Stimulated activated CD4-positive, alpha-beta T cell treated with anti-CD3 and anti-CD28 coated beads, Interleukin-12 subunit alpha, Interleukin-12 subunit beta, amount 100 ng/mL, for 4 hours (primary cell): ENCODE measurements around the gene C1orf122.
"Not testable (repeated sequence)": the region's sequence is repeated elsewhere in the genome, so short reads cannot be mapped to it uniquely, and the experiment has no call there.

Experiments
- DNase-seq: peaks from one replicate; pipeline ENCODE4 v3.0.0-alpha.2; 2020

Gene C1orf122

DNA sequence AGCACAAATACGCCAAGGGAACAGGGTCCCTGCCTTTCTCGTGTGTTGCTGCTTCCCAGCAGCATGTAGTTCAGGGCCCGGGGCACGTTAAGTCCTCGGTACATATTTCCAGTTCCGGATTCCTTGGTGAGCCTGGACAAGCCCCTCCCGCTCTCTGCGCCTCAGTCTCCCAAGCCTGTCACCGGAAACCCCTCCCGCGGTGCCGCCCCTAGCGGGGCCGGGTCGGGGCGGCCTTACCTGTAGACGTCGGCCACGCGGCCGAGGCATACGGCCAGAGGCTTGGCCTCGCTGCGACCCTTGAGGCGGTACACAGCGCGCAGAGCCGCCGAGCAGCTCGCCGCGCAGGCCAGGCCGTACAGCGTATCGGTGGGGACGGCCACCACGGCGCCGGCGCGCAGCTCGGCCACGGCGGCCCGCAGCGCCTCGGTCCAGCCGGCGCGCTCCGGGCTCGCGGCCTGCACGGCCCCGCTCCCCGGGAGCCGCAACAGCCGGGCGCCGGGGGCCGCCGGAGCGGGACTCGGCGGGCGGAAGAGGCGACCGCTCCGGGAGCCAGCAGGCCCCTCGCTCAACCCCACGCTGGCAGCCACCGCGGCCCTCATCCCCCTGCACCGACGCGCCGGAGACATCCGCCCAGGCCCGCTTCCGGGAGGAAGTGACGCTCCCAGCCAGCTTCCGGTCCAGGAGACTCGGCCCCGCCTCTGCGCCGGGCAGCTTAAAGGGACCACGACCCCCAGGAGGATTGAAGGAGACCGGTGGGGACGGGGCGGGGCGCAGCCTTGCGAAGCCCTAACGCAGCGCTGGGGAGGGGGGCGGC lies at the start of gene C1orf122, which contains the start of gene YRDC:
Gene C1orf122 (plus strand): TSS at position 236 of the 814 bp plus-strand sequence. CDS start 615 bp downstream, outside the sequence.
Gene YRDC (minus strand): TSS at position 654 of the 814 bp plus-strand sequence. CDS start 28 bp downstream, at position 626.
- peak; percentile 91 for DNase-seq

DNA sequence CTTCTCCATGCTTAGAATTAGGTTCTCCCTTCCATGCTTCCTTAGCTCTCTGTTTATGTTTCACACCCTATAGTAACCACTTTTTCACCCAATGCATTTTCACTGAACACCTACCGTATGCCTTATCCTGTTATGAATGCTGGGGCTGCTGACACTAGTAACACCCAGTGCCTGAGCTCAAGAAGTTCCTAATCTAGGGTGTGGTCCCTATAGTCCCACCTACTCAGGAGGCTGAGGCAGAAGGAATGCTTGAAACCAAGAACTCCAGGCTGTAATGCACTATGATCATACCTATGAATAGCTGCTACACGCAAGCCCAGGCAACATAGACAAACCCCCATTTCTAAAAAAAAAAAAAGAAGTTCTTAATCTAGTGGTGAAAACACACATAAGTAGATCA lies 48.1 kb upstream of the C1orf122 start:
- DNase-seq: no peak

DNA sequence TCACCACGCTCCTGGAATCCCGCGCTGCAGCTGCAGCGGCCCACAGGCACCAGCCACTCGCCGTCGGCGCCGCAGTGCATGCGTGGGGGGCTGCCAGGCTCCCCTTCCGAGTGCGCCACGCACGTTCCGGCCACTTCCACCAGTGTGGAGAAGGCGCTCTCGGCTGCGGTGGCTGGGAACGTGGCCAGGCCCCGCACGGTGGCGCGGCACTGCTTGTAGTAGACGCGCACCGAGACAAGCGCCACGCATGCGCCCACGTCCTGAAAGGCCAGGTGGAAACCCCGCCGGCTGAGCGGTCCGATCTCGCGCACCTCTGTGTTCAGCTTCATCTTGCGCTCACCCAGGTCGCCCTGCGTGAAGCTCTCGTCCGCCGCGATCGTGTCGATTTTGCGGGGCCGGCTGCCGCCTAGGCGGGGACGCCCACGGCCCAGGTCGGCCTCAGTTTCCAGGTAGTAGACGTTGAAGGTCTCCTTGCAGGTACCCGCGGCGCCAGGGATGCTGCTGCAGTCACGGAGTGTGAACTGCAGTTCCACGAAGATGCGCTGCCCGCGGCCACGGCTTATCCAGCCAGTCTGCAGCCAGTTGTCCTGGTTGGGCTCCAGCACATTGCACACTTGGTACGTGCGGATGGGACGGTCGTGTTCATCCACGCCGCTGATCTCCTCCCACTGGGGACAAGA lies 46.0 kb upstream of the C1orf122 start:
- no peak for DNase-seq

DNA sequence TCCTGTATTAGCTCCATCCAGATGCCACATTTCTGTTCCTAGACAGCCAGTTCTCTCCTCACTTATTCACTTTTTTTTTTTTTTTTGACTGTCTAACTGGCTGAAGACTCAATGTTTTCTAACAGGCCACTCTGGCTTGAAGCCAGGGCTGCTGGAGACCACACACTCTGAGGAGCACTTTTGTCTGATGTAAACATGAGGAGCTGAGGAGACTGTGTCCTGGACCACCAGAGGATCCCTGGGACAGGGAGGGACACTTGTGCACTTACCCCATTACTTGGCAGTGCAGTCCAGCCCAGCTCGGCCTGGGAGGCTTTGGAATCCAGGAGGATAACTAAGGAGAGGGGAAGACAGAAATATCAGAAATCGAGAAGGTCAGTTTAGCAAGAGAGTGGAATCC lies 45.1 kb upstream of the C1orf122 start:
- DNase-seq: no peak

DNA sequence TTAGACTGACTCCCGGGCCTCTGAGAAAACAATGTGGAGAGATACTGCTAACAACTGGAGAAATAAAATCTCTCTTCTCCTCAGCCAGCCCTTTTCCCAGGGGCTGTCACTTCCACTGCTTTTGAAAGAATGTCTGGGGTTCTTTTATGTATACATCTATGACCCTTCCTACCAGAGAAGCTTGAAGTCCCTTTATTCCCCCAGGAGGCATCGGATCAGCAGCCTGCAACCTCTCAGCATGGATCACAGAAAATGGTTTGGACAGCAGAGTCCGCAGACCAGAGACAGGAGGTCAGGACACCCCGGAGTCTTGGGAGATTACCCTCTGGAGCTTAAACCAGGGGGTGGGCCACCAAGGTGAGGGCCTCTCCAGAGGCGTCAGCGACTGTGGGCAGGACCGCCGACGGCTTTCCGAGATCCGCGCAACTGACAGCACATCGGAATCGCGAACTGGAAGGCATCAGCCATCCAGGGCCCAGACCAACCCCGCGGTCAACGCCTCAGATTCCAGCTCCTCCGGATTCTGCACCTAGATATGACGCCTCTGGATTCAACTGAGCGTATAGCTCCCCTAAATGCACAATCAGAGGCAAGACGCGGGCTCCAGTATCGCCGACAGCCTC lies 43.7 kb upstream of the C1orf122 start:
- no peak for DNase-seq

DNA sequence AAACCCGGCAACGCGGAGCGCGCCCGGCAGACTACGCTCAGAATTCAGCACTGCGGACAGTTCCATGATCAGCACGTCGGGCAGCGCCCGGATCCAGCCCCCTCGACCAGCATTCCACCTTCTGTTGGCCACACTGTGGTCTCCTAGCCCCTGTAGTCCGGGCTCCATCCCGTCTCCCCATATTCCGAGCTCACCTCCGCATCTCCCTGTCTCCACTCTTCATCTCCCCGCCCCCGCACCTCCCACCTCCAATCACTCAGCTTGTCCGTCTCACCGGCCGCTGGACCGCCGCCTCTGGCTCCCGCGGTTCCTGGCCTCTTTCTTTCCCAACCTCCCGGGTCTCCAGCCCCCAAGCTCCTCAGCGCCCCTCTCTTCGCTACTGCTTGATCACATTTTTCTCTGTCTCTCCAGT lies 43.2 kb upstream of the C1orf122 start:
- peak; percentile 36 for DNase-seq

DNA sequence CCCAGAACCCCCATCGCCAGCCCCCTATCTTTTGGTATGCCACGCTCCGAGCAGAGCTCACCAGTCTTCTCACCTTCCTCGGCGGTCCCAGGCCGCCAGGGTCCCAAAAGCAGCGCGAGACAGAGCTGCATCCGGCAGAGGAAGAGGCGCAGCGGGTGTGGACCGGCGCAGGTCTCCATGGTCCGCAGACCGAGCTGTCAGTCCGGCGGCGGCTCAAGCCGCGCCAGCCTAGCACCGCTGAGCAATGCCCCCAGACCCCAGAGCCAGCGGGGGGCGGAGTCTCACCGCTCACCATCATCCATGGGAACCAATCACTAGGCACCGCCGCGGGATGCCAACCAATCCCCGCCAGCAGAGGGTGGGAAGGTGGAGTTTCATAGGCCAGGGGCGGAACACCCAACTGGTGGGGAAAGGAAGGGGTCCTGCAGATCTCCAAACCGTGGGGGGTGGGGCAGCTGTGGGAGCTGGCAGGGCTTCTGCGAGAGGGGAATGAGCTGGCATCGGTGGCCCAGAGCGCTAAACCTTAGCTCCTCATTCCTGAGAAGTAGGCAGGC lies 42.6 kb upstream of the C1orf122 start, which contains the start of gene EPHA10:
Gene EPHA10 (minus strand): TSS at position 233 of the 554 bp plus-strand sequence. CDS start 54 bp downstream, at position 179.
- no peak for DNase-seq

DNA sequence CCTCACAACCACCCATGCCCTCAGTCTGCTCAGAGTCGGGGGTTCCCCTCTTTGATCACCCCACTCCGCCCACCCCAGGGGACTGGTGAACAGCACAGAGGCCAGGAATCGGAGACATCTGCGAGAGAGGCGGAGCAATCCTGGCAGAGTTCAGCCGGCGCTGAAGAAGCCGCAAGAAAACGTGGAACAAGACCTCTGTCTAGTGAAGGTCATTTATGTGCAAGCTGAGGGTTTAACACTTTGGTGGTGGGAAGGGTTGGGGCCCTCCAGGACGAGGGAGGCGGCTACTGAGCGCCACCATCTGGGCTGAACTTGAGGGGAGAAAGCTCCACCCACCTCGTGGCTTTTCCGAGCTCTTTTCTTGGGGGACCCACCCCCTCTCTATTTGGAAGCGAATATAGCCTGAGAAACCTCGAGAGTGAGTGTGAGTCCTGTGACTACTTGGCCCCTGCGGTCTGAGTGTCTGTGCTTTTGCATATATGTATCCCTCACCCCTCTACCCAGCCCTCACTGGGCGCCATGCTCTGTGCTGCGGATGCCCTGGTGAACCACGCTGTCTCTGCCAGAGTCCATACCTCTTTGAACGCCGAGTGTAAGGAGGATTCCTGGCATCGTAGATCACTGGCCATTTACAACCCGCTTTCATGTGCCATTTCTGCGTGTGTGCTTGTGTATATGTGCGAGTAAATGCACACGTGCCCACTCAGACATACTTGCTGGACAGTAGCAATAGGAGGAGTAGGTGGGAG lies 41.5 kb upstream of the C1orf122 start:
- DNase-seq: no peak

DNA sequence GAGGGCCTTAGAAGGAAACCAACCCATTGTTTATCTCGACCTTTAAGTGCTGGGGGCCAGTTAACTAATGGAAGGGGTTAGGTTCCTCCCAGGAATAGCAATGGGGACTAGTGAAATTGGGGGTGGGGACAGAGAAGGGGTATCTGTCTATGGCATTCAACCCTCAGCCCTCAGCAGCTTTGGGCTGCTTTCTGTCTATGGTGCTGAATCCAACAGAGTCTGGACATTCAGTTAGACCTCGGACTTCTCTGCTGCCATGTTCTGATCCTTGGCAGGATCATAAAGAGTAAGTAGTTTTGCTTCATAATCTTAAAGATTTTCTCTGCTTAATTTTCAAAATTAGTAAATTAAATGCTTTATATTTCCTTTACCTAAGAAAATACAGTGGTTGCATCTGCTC lies 40.1 kb upstream of the C1orf122 start:
- DNase-seq: no peak

DNA sequence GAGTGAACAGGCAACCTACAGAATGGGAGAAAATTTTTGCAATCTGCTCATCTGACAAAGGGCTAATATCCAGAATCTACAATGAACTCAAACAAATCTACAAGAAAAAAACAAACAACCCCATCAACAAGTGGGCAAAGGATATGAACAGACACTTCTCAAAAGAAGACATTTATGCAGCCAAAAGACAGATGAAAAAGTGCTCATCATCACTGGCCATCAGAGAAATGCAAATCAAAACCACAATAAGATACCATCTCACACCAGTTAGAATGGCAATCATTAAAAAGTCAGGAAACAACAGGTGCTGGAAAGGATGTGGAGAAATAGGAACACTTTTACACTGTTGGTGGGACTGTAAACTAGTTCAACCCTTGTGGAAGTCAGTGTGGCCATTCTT lies 36.1 kb upstream of the C1orf122 start:
- not testable (repeated sequence) for DNase-seq

DNA sequence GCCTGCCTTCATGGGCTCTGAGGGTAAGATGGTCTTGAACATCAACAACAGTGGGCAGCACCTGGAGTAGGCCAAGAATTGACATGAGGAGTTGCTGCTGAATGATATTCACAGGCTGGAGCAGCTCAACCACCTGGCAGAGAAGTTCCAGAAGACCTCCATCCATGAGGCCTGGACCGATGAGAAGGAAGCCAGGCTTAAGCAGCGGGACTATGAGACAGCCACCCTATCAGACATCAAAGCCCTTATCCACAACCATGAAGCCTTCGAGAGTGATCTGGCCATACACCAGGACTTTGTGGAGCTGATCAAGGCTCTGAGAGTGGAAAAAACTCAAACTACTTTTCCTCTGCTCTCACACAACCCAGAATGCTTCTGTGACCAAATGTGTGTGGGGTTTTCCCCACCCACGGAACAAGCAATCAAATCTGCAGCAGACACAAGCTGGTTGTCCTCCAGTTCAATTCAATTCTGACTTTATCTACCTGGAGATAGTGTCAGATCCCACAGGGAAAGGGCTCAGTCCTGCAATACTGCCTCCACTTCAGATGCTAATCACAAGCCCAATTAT lies 30.6 kb upstream of the C1orf122 start:
- DNase-seq: no peak

DNA sequence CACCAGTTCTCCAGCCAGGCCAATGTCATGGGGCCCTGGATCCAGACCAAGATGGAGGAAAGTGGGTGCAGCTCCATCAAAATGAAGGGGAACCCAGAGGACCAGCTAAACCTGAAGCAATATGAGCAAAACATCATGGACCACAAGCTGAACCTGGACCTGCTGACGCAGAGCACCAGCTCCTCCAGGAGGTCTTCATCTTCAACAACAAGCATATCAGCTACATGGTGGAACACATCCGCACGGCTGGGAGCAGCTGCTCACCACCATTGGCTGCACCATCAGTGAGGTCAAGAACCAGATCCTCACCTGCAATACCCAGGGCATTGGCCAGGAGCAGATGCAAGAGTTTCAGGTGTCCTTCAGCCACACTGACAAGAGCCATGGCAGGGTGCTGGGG lies 28.9 kb upstream of the C1orf122 start:
- DNase-seq: no peak

DNA sequence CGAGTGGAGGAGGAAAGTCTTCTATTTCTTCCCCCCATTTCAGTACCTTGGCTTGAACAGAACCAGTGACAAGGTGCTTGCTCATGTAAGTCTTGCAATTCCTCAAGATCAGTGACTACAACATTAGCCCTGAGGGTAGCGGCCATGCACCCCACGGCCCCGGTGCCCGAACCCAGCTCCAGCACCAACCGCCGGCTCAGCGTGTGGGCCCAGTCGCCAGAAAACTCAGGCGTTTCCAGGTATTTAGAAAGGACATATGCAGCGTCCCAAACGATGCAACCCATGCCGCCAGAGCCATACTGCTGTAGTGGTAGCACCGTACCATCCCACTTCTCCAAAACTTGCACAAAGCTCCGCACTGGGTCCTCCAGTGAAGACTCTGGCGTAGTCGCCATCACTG lies 25.1 kb upstream of the C1orf122 start:
- DNase-seq: no peak

DNA sequence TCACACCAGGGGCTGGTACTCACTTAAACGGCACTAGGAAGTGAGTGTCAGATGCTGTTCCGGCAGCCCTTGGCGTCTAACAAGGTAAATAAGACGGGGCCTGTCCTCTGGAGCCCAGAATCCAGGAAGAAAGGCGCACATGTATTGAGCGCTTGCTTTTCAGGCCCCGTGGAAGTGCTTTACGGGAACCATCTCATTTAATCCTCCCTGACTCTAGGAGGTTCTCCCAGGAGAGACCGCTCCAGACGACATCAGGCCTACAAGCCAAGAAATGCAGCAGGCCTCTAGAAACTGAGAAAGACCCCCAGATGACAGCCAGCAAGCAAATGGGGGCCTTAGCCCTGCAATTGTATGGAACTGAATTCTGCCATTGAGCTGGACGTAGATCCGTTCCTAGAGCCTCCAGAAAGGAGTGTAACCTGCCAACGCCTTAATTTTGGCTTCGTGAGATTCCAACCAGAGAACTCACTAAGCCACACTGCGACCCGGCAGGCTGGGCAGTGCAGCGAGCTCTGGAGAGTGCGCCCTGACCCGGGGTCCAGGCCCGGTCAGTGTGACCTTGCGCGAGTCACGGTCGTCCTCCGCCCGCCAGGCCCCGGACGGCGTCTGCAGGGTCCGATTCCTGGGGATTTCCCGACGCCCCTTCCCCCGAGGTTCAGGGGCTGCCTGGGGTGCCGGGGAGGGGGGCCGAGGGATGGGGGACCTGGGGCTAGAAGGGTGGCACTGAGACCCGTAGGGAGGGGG lies 14.5 kb upstream of the C1orf122 start:
- no peak for DNase-seq

DNA sequence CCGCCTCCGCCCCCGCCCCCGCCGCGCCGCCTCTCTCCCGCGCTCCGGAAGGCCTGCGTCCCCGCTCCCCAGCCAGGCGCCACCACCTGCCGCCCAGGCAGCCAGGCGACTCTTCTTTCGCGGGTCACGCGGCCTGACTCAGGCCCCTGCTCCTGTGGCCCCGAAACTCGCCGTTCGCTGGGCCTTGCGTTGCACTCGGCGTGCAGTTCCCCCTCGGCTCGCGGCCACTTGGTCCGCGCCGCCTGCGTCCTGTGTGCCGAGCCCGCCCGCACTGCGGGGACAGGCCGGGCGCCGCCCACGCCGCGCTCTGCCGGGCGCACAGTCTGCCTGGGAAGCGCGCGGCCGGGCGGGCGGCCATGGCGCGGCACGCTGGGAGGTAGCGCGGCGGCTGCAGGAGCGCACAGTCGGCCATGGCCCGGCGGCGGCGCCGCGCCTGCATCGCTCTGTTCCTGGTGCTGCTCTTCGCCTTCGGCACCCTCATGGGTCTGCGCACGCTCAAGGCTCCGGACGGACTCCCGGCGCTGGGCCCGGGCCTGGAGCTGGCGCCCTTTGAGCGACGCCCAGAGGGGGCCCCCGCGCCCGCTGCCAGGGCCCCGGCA lies 13.7 kb upstream of the C1orf122 start, which contains the start of gene MANEAL:
Gene MANEAL (plus strand): TSS at position 75 of the 599 bp plus-strand sequence. CDS start 336 bp downstream, at position 411.
- peak; percentile 17 for DNase-seq

DNA sequence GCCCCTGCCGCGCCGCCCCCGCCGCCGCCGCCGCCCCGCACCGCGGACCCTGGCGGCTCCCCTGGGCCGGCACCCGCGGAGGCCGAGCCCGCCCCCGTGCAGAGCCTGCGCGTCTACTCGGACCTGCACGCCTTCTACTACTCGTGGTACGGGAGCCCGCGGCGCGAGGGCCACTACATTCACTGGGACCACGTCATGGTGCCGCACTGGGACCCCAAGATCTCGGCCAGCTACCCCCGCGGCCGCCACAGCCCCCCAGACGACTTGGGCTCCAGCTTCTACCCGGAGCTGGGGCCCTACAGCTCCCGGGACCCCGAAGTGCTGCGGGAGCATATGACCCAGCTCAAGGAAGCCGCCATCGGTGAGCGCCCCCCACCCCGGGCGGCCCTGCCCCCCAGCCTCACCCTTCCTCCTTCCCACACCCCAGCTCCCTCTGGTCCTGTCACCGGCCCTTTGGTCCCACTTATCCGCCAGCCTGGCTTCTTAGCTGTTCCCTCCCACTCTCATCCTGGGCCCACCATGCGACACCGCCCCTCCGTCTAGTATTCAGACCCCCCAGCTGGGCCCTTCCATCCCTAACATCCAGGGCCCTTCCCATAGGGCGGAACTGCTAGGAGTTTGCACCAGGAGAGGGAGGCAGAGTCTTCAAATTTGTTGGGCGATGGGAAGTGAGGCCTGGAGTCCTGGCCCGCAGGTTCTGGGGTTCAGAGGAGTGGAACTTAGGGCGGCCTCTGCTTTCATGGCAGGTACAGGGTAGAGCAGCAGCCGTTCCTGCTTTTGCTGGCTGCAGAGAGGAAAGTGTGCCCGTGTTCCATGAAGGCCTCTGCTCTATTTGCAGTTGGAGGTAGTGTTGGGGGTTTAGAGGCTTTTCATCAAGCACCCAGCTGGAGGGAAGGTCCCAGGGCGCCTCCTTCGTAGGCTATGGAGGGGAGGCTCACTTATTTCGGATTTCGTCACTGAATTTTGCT lies 12.9 kb upstream of the C1orf122 start:
- no peak for DNase-seq

DNA sequence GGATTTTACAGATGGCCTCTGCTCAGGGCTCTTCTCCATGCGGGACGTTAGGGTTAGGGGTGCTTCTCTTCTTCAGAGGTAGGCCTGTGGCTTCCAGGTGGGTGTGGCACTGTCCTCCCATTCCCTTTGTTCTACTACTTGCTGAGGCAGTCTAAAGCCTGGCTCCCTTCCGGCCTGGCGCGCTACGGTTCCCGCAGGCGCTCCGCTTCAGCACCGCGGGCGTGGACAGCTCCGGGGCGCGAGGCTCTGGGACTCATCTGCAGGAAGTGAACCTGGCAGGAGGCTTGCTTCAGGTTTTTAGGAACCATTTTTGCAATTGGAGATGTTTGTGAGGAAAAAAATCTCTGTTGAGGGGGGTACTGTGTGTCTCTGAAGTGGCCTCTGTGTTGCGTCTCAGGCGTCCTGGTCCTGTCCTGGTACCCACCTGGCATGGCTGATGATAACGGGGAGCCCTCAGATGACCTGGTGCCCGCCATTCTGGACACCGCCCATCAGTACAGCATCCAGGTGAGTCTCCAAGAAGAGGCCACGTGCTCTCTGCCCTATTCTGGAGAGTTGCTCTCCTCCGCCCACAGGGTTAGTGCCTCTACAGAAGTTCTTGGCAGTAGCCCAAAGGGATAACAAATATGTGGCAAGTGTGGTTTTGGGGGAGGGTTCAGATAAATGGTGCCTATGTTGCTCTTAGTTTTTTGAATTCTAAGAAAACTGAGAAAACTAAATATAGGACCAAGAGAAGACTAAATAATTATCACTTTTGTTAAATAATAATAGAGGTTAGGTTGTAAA lies 12.1 kb upstream of the C1orf122 start:
- DNase-seq: peak; percentile 41

DNA sequence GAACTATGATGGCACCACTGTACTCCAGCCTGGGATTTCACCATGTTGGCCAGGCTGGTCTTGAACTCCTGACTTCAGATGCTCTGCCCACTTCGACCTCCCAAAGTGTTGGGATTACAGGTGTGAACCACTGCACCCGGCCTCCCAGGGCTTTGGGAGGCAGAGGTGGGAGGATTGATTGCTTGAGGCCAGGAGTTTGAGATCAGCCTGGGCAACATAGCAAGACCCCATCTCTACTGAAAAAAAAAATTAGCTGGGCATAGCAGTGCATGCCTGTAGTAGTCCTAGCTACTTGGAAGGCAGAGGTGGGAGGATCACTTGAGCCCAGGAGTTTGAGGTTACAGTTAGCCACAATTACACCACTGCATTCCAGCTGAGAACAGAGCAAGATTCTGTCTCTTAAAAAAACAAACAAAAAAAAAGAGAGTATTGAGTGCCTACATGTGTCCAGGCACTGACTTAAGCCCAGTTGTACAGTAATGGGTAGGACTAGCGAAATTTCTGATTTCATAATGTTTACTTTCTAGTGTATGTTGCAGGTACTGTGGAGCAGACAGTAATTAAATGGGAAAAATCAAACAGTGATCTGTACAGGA lies 9.7 kb upstream of the C1orf122 start:
- DNase-seq: no peak
